HT1080 (cell line): ENCODE data around the gene TMEM184B. TPM values are rescaled to one million over a fixed set of nuclear protein-coding genes. Genes with fewer than 3 reads are reported as not detected.

Experiments used
- DNase-seq: peaks from one replicate; pipeline ENCODE4 v3.0.0-alpha.2; 2015; ENCODE audit warnings: low read depth
- total RNA-seq: library from RNA; depleted of rRNA; stranded (reverse); fragments of >200 nt; shearing (Covaris generic); gene quantifications from 2 replicates; pipeline ENCODE4 v1.2.3, GENCODE V29; 2014

TMEM184B gene
- total RNA-seq, 1 experiment from 2014 or later = 30.3 TPM

- no peak for DNase-seq
Observed at GRCh38 chr22:38207898-38208432, 64.8 kb downstream of the TMEM184B start.

GRCh38 chr22:38205261-38206128 is 67.3 kb downstream of the TMEM184B start:
- no peak for DNase-seq

GRCh38 chr22:38204784-38205183 is 68.0 kb downstream of the TMEM184B start:
- peak; percentile 37 for DNase-seq

- peak; percentile 87 for DNase-seq
Observed at GRCh38 chr22:38203855-38204514, 68.8 kb downstream of the TMEM184B start.

GRCh38 chr22:38203090-38203810 is 69.6 kb downstream of the TMEM184B start:
- peak; percentile 51 for DNase-seq

GRCh38 chr22:38202437-38203089 is 70.2 kb downstream of the TMEM184B start:
- peak; percentile 64 for DNase-seq

GRCh38 chr22:38201711-38202436 is 70.9 kb downstream of the TMEM184B start, which contains the start of gene MAFF:
Gene MAFF (plus strand): TSS chr22:38201994. CDS start chr22:38213854, 11,860 bp downstream.
- DNase-seq = peak; percentile 91

- no peak for DNase-seq
Observed at GRCh38 chr22:38201371-38201710, 71.5 kb downstream of the TMEM184B start.

GRCh38 chr22:38199826-38200559 is 72.8 kb downstream of the TMEM184B start:
- no peak for DNase-seq

GRCh38 chr22:38196791-38197419 is 75.9 kb downstream of the TMEM184B start:
- no peak for DNase-seq

GRCh38 chr22:38193580-38193979 is 79.2 kb downstream of the TMEM184B start:
- no peak for DNase-seq

- DNase-seq = no peak
Observed at GRCh38 chr22:38192475-38192863, 80.3 kb downstream of the TMEM184B start.

GRCh38 chr22:38191731-38192474 is 80.9 kb downstream of the TMEM184B start:
- DNase-seq = no peak

- no peak for DNase-seq
Observed at GRCh38 chr22:38191055-38191454, 81.8 kb downstream of the TMEM184B start.

- no peak for DNase-seq
Observed at GRCh38 chr22:38190581-38190980, 82.2 kb downstream of the TMEM184B start.

- no peak for DNase-seq
Observed at GRCh38 chr22:38189104-38189503, 83.7 kb downstream of the TMEM184B start.

- no peak for DNase-seq
Observed at GRCh38 chr22:38187413-38188212, 85.2 kb downstream of the TMEM184B start.

- DNase-seq = no peak
Observed at GRCh38 chr22:38186429-38186828, 86.4 kb downstream of the TMEM184B start.
